Erythroblast (primary cell): Measurements from ENCODE around the gene SPAM1.

Experiments
- GATA1 ChIP-seq: IDR thresholded peaks from 2 replicates; pipeline ENCODE4 v1.6.1; 2011; ENCODE audit warnings: low read depth, mild to moderate bottlenecking, control low read depth, low read length, moderate library complexity
- POLR2A ChIP-seq: IDR thresholded peaks from 2 replicates; pipeline ENCODE4 v1.6.1; 2011; ENCODE audit warnings: mild to moderate bottlenecking, low read length

- TF ChIP-seq POLR2A (no peak), GATA1 (no peak)
Measured at GRCh38 chr7:123883154-123883553, 41.9 kb upstream of the SPAM1 start.
